Suprapubic skin (tissue), 4 donors: ENCODE results near the gene SCARB1. TPM values are rescaled to one million over a fixed set of nuclear protein-coding genes. Genes with fewer than 3 reads are reported as not detected.

ENCODE experiments used
- DNase-seq, 2 donors: peaks; one replicate each; pipeline ENCODE4 v3.0.0-alpha.2; 2019; ENCODE audit warnings: low spot score in 2 of 2
- H3K27ac ChIP-seq: fragments of 200-600 bp; sonication (generic); one replicate; pipeline ENCODE4 v1.5.1; 2019
- H3K27me3 ChIP-seq: fragments of 200-600 bp; sonication (generic); one replicate; pipeline ENCODE4 v1.5.1; 2019
- H3K36me3 ChIP-seq: fragments of 200-600 bp; sonication (generic); one replicate; pipeline ENCODE4 v1.5.1; 2019
- H3K4me1 ChIP-seq: fragments of 200-600 bp; sonication (generic); one replicate; pipeline ENCODE4 v1.5.1; 2019
- H3K4me3 ChIP-seq: fragments of 200-600 bp; sonication (generic); one replicate; pipeline ENCODE4 v1.5.1; 2019; ENCODE audit warnings: mild to moderate bottlenecking
- H3K9me3 ChIP-seq: fragments of 200-600 bp; sonication (generic); one replicate; pipeline ENCODE4 v1.5.1; 2019
- EP300 ChIP-seq: sonication (generic); formaldehyde crosslinking; IDR thresholded peaks from one replicate; pipeline ENCODE4 v1.6.1; 2017; ENCODE audit warnings: antibody characterized with exemption
- POLR2A ChIP-seq, 2 donors: fragments of 450-650 bp; IDR thresholded peaks; one replicate each; pipeline ENCODE4 v1.6.1; 2017; ENCODE audit warnings: antibody characterized with exemption in 2 of 2, mild to moderate bottlenecking in 2 of 2, moderate library complexity in 2 of 2
- POLR2AphosphoS5 ChIP-seq, 3 donors: sonication (generic); formaldehyde crosslinking; IDR thresholded peaks; one replicate each; pipeline ENCODE4 v1.6.1; 2017; ENCODE audit warnings: antibody characterized with exemption in 3 of 3
- WGBS: methylation state at CpG from one replicate; pipeline ENCODE4 v1.1.5; 2018; 5-methylcytosine and 5-hydroxymethylcytosine counted together
- total RNA-seq, 4 donors: library from RNA; depleted of rRNA; stranded (reverse); fragments of >200 nt; gene quantifications; one replicate each; pipeline ENCODE4 v1.1.0, GENCODE V29; 2016
- TF ChIP-seq, protein P1 (sequence below), 2 donors: fragments of 200-600 bp in 1 of 2; fragments of 450-650 bp in 1 of 2; sonication (generic) in 1 of 2; IDR thresholded peaks; one replicate each; pipeline ENCODE4 v1.5.1; 2016 to 2019; ENCODE audit warnings: antibody characterized with exemption in 2 of 2, mild to moderate bottlenecking in 1 of 2, moderate library complexity in 1 of 2

SCARB1 gene
- total RNA-seq, 4 donors from 2014 or later: 25.6 to 38.1 (median 29.0) TPM

DNA sequence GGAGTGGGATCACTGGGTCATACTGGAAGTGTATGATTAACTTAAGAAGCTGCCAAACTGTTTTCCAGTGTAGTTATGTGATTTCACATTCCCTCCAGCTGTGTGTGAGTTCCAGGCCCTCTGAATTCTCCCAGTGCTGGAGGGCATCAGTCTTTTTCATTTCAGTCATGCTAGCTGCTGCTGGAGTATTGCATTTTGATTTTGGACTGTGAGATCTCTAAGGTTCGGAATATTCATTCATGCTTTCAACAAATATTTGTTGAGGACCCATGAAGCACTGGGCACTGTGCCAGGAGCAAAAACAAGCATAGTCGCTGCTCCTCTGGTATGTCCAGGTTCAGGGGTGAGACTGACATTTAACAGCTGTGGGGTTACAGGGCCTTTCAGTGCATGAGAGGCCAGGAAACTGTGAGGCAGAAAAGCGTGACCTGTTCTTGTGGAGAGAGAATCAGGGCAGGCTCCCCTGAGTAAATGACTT lies 133.2 kb downstream of the SCARB1 start:
- no peaks in the 10 kb centered on the region for H3K9me3 ChIP-seq
- H3K27ac ChIP-seq: no peak overlapping the region
- H3K36me3 ChIP-seq: no peaks in the 10 kb centered on the region
- no peak for DNase-seq
- TF ChIP-seq, protein P1, sequence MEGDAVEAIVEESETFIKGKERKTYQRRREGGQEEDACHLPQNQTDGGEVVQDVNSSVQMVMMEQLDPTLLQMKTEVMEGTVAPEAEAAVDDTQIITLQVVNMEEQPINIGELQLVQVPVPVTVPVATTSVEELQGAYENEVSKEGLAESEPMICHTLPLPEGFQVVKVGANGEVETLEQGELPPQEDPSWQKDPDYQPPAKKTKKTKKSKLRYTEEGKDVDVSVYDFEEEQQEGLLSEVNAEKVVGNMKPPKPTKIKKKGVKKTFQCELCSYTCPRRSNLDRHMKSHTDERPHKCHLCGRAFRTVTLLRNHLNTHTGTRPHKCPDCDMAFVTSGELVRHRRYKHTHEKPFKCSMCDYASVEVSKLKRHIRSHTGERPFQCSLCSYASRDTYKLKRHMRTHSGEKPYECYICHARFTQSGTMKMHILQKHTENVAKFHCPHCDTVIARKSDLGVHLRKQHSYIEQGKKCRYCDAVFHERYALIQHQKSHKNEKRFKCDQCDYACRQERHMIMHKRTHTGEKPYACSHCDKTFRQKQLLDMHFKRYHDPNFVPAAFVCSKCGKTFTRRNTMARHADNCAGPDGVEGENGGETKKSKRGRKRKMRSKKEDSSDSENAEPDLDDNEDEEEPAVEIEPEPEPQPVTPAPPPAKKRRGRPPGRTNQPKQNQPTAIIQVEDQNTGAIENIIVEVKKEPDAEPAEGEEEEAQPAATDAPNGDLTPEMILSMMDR (IDR thresholded peaks at IDR 0.05): no peak
- TF ChIP-seq EP300 (no peak), POLR2AphosphoS5 (IDR thresholded peaks at IDR 0.05) (no peak), POLR2A (IDR thresholded peaks at IDR 0.05) (no peak)
- no peak overlapping the region for H3K4me3 ChIP-seq
- H3K27me3 ChIP-seq: no peaks in the 10 kb centered on the region
- WGBS: 72% methylated on average over 3 of the region's 3 CpGs
- H3K4me1 ChIP-seq: peaks cover 22% of the 10 kb centered on the region

DNA sequence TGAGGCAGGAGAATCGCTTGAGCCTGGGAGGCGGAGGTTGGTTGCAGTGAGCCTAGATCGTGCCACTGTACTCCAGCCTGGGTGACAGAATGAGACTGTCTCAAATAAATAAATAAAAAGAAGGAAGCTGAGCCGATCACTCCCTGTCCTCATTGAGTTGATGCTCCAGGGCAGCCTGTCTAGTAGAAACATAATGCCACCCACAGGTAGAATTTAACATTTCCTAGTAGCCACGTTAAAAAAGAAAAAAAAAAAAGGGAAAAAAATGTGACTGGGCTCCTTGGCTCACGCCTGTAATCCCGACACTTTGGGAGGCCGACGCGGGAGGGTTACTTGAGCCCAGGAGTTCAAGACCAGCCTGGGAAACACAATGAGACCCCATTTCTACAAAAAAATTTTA lies 135.7 kb downstream of the SCARB1 start:
- H3K4me1 ChIP-seq: peaks cover 22% of the 10 kb centered on the region
- H3K4me3 ChIP-seq: no peak overlapping the region
- no peaks in the 10 kb centered on the region for H3K36me3 ChIP-seq
- DNase-seq: no peak
- TF ChIP-seq POLR2A (IDR thresholded peaks at IDR 0.05) (no peak), EP300 (no peak), POLR2AphosphoS5 (IDR thresholded peaks at IDR 0.05) (no peak)
- TF ChIP-seq, protein P1 (IDR thresholded peaks at IDR 0.05): no peak
- WGBS: 51% methylated on average over 10 of the region's 10 CpGs
- no peaks in the 10 kb centered on the region for H3K9me3 ChIP-seq
- peak overlapping the region; percentile 77 for H3K27ac ChIP-seq
- no peaks in the 10 kb centered on the region for H3K27me3 ChIP-seq

DNA sequence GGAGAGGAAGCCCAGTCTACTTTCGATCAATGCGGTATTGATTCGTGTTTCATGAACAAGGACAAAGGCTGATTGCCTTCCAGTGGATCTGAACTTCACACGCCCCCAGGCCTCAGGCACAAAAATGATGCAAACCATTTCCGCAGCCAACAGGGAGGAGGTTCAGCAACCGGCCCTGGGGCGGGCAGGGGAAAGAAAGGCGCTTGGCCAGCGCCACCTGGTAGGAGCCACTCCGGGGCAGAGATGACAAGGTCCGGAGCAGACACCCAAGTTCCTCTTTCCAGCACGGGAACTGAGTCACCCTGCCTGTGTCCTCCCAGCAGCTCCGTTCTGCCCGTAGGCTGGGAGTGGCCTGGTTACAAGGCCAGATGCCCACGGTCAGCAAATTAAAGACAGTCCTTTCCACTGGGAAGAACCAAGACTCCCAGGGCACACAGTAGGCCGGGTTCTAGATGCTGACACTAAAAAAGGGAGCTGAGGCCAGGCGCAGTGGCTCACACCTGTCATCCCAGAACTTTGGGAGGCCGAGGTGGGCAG lies 136.3 kb downstream of the SCARB1 start:
- peak; percentile 92 for DNase-seq
- TF ChIP-seq POLR2AphosphoS5 (IDR thresholded peaks at IDR 0.05) (peak in 2 of 3 donors; percentile 73 to 79), POLR2A (IDR thresholded peaks at IDR 0.05) (no peak), EP300 (no peak)
- TF ChIP-seq, protein P1 (IDR thresholded peaks at IDR 0.05): no peak
- no peaks in the 10 kb centered on the region for H3K36me3 ChIP-seq
- H3K27me3 ChIP-seq: no peaks in the 10 kb centered on the region
- H3K4me3 ChIP-seq: no peak overlapping the region
- H3K9me3 ChIP-seq: no peaks in the 10 kb centered on the region
- H3K27ac ChIP-seq: peak overlapping the region; percentile 77
- H3K4me1 ChIP-seq: peaks cover 22% of the 10 kb centered on the region
- 23% methylated on average over 18 of the region's 18 CpGs for WGBS

Other genes starting within 250 kb of the SCARB1 start
- 1,000 to 10,000 TPM; 1,287 to 1,717 (median 1,373) TPM for gene UBC, start 50.8 kb upstream of the SCARB1 start, total RNA-seq
- 10 to 100 TPM; 11.9 to 23.4 (median 20.2) TPM for gene DHX37, start 125.3 kb upstream of the SCARB1 start, total RNA-seq
- gene BRI3BP, start 129.8 kb upstream of the SCARB1 start, total RNA-seq: 10 to 100 TPM in 3 of 4 donors, 1 to 10 TPM in 1; 9.1 to 25.0 (median 17.7) TPM
- gene AACS, start 201.6 kb upstream of the SCARB1 start, total RNA-seq: 100 to 1,000 TPM in 1 of 4 donors, 10 to 100 TPM in 3; 69.0 to 103 (median 77.0) TPM